Skeletal muscle satellite cell (primary cell): ENCODE results near the gene AJM1. TPM values are rescaled to one million over a fixed set of nuclear protein-coding genes. Genes with fewer than 3 reads are reported as not detected.
"Not testable (repeated sequence)": the region's sequence is repeated elsewhere in the genome, so short reads cannot be mapped to it uniquely, and the experiment has no call there.

ENCODE experiments used
- H3K27me3 ChIP-seq: 2 replicates; pipeline ENCODE4 v1.7.0; 2013; ENCODE audit warnings: low read length; ENCODE audit not compliant: control insufficient read depth, insufficient read depth
- H3K36me3 ChIP-seq: 2 replicates; pipeline ENCODE4 v1.7.0; 2013; ENCODE audit warnings: mild to moderate bottlenecking, control low read depth, low read length; ENCODE audit not compliant: insufficient read depth
- H3K4me1 ChIP-seq: 2 replicates; pipeline ENCODE4 v1.7.0; 2013; ENCODE audit warnings: low read length; ENCODE audit not compliant: control insufficient read depth, insufficient read depth
- H3K4me2 ChIP-seq: 2 replicates; pipeline ENCODE4 v1.7.0; 2013; ENCODE audit warnings: mild to moderate bottlenecking, low read length
- H3K4me3 ChIP-seq: 2 replicates; pipeline ENCODE4 v1.7.0; 2013; ENCODE audit warnings: low read length
- H3K9ac ChIP-seq: 2 replicates; pipeline ENCODE4 v1.7.0; 2013; ENCODE audit warnings: mild to moderate bottlenecking, low read depth, low read length, moderate library complexity
- H3K9me3 ChIP-seq: replicated peaks from 2 replicates; pipeline ENCODE4 v1.7.0; 2013; ENCODE audit warnings: mild to moderate bottlenecking, control low read depth, low read length
- total RNA-seq: library from RNA; depleted of rRNA; stranded (reverse); fragments of >200 nt; gene quantifications from 2 replicates; pipeline ENCODE4 v1.2.3, GENCODE V29; 2012; rRNA removed

Gene AJM1
- total RNA-seq, result 1.5 TPM in 2 replicates

DNA sequence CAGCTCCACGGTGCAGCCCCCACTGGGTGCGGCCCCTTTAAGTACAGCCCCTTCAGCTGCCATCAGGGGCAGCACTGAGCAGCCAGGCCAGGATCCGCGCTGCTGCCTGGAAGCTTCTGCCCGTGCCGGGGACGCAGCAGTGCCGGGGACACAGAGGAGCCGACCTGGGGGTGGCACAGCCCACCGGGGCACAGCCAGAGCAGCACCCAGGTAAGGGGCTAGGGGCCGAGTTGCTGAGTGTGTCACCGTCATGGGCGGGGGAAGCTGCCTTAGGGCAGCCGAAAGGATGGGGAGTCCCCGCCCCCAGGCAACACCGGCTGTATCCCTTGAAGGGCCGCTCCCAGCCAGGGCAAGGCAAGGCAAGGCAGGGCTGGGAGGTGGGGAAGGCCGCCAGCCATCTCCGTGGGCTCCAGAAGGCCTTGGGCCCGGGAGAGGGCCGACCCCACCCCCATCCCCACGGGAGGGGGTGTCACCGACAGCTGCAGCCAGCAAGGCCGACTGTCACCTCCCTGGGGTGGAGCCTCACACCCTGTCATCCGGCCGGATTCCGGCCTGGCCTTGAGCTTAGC, at the start of gene AJM1:
Gene AJM1 (plus strand): TSS at position 99 of the 569 bp plus-strand sequence. CDS start 1,937 bp downstream, outside the sequence.
- peaks cover 12% of the 10 kb centered on the region for H3K36me3 ChIP-seq
- H3K27me3 ChIP-seq, H3K9me3 ChIP-seq: not testable (repeated sequence)
- peak within 1 kb of the TSS; percentile 76 for H3K4me3 ChIP-seq
- peaks cover 44% of the 10 kb centered on the region for H3K4me1 ChIP-seq
- H3K9ac ChIP-seq, result peak within 1 kb of the TSS; percentile 62
- peak within 1 kb of the TSS; percentile 89 for H3K4me2 ChIP-seq

DNA sequence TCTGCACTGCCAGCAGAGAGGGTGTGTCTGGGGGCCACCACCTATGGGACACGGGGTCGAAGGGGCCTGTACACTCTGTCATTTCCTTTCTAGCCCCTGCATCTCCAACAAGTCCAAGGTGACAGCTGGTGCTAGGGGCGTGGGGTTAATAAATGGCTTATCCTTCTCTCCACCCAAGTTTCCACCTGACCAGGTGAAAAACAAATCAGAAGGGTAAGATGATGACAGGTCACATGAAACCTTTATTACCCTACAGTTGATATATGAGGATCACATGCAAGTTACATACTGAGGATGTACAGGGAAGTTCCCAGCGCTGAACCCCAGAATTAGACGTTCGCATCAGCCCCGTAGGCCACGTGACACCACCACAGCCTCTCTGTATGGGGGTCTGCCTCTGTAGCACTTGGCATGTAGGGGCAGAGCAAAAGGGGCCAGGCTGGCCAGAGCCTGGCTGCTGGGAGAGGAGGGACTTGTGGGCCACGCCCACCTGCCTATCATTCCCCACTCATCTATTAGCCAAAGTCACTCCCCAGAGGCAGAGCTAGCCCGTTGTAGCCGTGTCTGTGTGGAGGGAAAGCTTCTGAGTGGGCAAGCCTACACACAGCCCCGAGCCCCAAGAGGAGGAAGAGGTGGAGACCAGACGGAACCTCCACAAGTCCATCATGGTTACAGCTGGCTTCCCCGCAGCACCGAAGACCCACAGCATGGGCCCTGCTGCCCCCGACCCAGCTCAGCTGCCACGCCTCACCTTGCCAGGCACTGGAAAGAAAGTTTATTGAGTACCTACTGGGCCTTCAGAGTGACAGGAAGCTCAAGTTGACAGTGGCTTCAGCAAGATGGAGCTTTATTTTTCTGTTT, 49.0 kb upstream of the AJM1 start:
- no peaks in the 10 kb centered on the region for H3K36me3 ChIP-seq
- H3K9ac ChIP-seq, result no peak overlapping the region
- no peak overlapping the region for H3K4me2 ChIP-seq
- peaks cover 12% of the 10 kb centered on the region for H3K4me1 ChIP-seq
- H3K4me3 ChIP-seq, result no peak overlapping the region
- peaks cover 15% of the 10 kb centered on the region for H3K27me3 ChIP-seq
- H3K9me3 ChIP-seq, result no peaks in the 10 kb centered on the region

DNA sequence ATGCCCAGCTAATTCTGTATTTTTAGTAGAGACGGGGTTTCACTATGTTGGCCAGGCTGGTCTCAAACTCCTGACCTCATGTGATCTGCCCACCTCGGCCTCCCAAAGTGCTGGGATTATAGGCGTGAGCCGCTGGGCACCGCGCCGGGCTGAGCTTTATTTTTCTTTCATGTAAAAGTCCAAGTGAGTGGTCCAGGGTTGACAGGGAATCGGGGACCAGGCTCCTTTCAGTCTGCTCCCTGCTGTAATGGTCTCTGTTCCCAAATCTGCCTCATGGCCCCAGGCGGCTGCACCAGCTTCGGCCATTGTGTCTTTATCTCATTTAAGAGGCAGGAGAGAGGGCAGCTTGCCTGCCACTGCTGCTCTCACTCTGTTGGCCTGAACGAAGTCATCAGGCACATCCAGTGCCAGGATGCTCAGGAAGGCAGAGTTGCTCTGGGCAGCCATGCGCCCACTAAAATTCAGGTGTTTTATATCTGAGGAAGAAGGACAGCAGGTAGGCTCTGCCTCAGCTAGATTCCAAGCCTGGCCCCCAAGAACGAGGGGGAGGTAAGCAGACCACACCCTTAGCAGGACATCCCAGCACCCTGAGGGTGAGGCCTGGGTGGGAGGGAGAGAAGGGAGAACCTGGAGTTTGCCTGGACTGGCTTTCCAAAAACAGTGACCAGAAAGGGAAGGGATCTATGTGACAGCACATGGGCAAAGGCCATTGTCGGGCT, 47.8 kb upstream of the AJM1 start:
- peaks cover 12% of the 10 kb centered on the region for H3K4me1 ChIP-seq
- H3K36me3 ChIP-seq, result no peaks in the 10 kb centered on the region
- peaks cover 24% of the 10 kb centered on the region for H3K27me3 ChIP-seq
- H3K9me3 ChIP-seq, result no peaks in the 10 kb centered on the region
- no peak overlapping the region for H3K4me3 ChIP-seq
- H3K9ac ChIP-seq, result no peak overlapping the region
- no peak overlapping the region for H3K4me2 ChIP-seq

DNA sequence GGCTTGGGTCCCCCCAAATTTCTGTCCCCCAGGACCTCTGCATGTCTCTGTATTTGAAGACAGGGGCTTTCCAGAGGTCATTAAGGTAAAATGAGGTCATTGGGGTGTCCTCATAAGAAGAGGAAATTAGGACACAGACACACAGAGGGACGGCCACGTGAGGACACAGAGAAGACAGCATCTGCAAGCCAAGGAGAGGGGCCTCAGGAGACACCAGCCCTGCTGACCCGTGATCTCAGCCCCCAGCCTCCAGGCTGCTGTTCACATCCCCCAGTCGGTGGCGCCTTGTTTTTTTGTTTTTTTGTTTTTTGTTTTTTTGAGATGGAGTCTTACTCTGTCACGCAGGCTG, 47.3 kb upstream of the AJM1 start:
- Histone ChIP-seq H3K9ac (no peak overlapping the region), H3K9me3 (no peaks in the 10 kb centered on the region), H3K27me3 (peaks cover 28% of the 10 kb centered on the region), H3K4me1 (peaks cover 17% of the 10 kb centered on the region), H3K4me2 (no peak overlapping the region), H3K4me3 (no peak overlapping the region), H3K36me3 (no peaks in the 10 kb centered on the region)

DNA sequence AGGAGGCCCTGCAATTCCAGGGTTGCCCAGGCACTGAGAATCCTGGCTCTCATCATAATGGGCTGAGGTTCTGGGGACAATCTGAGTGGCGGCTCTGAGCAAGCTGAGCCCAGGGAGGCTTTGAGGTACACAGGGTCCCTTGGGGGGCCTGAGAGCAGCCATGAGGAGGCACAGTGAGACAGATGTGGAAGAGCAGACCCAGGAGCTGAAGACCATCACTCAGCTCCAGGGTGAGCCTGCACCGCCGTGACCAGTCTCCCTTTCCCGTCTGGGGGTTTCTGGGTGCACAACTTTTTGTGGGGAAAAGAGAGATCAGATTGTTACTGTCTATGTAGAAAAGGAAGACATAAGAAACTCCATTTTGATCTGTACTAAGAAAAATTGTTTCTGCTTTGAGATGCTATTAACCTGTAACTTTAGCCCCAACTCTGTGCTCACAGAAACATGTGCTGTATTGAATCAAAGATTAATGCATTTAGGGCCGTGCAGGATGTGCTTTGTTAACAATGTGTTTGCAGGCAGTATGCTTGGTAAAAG, 46.0 kb upstream of the AJM1 start, which contains the start of gene CCDC183:
Gene CCDC183 (plus strand): TSS at position 101 of the 537 bp plus-strand sequence. CDS start 60 bp downstream, at position 161.
- Histone ChIP-seq H3K27me3 (peaks cover 39% of the 10 kb centered on the region), H3K4me2 (no peak within 1 kb of the TSS), H3K9me3 (no peaks in the 10 kb centered on the region), H3K4me1 (peaks cover 10% of the 10 kb centered on the region), H3K4me3 (no peak within 1 kb of the TSS), H3K36me3 (no peaks in the 10 kb centered on the region), H3K9ac (no peak within 1 kb of the TSS)

DNA sequence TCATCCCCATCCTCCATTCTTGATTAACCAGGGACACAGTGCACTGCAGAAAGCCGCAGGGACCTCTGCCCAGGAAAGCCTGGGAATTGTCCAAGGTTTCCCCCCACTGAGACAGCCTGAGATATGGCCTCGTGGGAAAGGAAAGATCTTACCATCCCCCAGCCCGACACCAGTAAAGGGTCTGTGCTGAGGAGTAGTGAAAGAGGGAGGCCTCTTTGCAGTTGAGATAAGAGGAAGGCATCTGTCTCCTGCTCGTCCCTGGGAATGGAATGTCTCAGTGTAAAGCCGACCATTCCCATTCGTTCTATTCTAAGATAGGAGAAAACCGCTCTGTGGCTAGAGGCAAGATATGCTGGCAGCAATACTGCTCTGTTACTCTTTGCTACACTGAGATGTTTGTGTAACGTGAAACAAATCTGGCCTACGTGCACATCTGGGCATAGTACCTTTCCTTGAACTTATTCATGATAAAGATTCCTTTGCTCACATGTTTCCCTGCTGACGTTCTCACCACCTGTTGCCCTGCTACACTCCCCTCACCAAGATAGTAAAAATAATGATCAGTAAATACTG, 45.4 kb upstream of the AJM1 start:
- H3K36me3 ChIP-seq, H3K4me3 ChIP-seq, H3K4me1 ChIP-seq, H3K9me3 ChIP-seq, H3K9ac ChIP-seq, H3K4me2 ChIP-seq: not testable (repeated sequence)
- H3K27me3 ChIP-seq, result peaks cover 43% of the 10 kb centered on the region

DNA sequence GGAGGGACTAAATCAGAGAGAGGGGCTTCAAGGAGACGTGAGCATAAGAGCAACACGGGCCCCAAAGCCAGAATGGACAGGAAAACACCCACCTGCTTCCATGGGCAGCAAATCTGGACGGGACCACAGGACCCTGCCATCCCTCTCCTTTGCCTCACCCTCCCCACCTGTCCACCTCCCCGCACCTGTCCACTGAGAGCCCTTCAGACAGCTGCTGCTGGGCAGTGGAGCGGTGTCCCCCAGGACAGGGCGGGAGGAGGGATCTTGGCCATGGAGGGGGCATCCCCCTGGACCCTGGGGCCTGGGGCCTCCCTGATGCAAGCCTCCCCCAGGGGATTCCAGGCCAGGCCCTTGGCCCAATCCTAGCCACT, 43.6 kb upstream of the AJM1 start:
- H3K4me3 ChIP-seq, result no peak overlapping the region
- H3K9ac ChIP-seq, result no peak overlapping the region
- H3K4me2 ChIP-seq, result no peak overlapping the region
- H3K9me3 ChIP-seq, result no peaks in the 10 kb centered on the region
- H3K36me3 ChIP-seq, result no peaks in the 10 kb centered on the region
- peaks cover 50% of the 10 kb centered on the region for H3K27me3 ChIP-seq
- peaks cover 5% of the 10 kb centered on the region for H3K4me1 ChIP-seq

DNA sequence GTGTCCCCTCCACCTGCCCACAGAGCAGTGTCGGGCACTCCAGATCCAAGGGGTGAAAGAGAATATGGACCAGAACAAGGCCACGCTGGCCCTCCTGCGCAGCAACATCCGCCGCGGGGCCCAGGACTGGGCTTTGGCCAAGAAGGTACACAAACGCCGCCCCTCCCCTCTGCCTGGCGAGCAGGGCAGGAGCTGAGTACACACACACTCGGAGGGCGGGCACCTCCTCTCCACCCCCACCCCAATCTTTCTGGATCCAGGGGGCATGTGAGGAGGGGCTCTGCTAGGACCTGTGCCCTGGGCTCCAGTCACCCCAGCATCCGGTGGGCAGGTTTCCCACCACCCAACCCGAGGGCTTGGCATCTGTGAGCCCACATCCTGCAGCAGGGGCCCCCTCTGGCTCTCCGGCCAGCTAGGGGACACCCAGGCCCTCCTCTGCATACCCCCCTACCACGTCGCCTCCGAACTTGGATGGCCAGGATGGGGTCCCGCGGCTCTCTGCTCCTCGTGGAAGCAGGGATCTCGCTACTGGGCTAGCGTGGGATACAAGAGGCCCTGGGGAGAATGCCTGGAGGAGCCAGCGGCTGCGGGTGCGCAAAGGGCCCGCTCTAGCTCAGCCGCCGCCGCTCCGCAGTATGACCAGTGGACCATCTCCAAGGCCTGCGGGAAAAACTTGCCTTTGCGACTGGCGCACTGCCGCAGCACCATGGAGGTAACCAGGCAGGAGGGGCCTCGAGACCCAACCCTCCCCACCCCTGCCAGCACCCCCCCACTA, 43.0 kb upstream of the AJM1 start:
- Histone ChIP-seq H3K4me1 (peaks cover 5% of the 10 kb centered on the region), H3K36me3 (no peaks in the 10 kb centered on the region), H3K4me2 (peak overlapping the region; percentile 55), H3K9ac (no peak overlapping the region), H3K9me3 (no peaks in the 10 kb centered on the region), H3K27me3 (peaks cover 50% of the 10 kb centered on the region), H3K4me3 (no peak overlapping the region)

DNA sequence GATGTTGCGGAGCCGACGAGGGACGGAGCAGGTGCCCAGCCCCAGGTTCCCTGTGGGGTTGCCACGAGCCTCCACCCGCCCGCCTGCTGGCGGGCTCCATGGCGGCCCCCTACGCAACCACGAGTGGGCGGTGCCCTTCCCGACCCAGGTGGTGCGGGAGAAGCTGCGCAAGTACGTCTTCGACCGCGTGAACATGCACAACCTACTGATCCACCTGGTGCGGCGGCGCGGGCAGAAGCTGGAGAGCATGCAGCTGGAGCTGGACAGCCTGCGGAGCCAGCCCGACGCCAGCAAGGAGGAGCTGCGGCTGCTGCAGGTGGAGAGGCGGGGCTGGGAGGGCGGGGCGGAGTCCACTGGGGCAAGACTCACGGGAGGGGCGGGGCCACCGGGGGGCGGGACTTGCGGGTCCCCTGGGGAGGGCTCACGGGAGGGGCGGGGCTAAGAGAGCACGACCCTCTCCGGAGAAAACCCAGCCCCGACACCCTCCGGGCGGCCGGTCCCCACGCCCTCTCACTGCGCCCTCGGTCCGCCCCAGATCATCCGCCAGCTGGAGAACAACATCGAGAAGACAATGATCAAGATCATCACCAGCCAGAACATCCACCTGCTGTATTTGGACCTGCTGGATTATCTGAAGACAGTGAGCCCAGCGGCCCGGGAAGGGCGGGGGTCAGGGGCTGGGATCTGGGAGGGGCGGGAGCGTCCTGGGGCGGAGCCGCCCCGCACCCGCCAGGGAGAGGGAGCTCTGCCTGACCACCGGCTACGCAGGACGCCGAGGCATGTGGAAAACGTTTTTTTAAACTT, 42.2 kb upstream of the AJM1 start:
- Histone ChIP-seq H3K4me1 (peaks cover 5% of the 10 kb centered on the region), H3K4me3 (no peak overlapping the region), H3K27me3 (peaks cover 46% of the 10 kb centered on the region), H3K36me3 (no peaks in the 10 kb centered on the region), H3K4me2 (peak overlapping the region; percentile 65), H3K9me3 (no peaks in the 10 kb centered on the region), H3K9ac (no peak overlapping the region)

DNA sequence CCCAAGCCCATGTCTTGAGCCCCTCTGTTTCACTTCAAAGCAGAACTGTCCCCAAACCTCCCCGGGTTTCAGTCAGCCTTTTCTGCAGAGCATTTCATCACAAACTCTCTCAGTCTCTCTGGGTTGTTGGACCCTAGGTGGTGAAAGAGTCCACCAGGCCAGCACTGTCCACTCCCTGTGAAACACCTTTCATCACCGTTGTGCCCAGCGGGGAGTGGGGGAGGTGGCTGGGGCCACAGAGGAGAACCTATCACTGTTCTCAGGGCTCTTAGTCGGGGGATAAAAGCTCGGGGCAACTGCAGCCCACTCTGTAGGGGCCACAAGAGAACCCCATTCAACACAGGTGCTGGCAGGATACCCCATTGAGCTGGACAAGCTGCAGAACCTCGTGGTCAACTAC, 40.0 kb upstream of the AJM1 start:
- H3K9me3 ChIP-seq, result no peaks in the 10 kb centered on the region
- H3K4me2 ChIP-seq, result no peak overlapping the region
- no peak overlapping the region for H3K9ac ChIP-seq
- H3K27me3 ChIP-seq, result peaks cover 38% of the 10 kb centered on the region
- H3K4me3 ChIP-seq, result no peak overlapping the region
- peaks cover 13% of the 10 kb centered on the region for H3K4me1 ChIP-seq
- no peaks in the 10 kb centered on the region for H3K36me3 ChIP-seq
